Activated naive CD8-positive, alpha-beta T cell treated with anti-CD3 and anti-CD28 coated beads for 36 hours (primary cell): ENCODE measurements around the gene FIGN. TPM values are rescaled to one million over a fixed set of nuclear protein-coding genes. Genes with fewer than 3 reads are reported as not detected.

Experiments
- DNase-seq: peaks from one replicate; pipeline ENCODE4 v3.0.0; 2021
- H3K27ac Mint-ChIP-seq: one replicate; pipeline ENCODE4 v1.8.0; 2022; ENCODE audit warnings: mild to moderate bottlenecking, moderate library complexity, mixed read lengths
- H3K27me3 Mint-ChIP-seq: one replicate; pipeline ENCODE4 v1.8.0; 2022; ENCODE audit warnings: mild to moderate bottlenecking, mixed read lengths
- H3K36me3 Mint-ChIP-seq: one replicate; pipeline ENCODE4 v1.8.0; 2021; ENCODE audit warnings: mild to moderate bottlenecking, mixed read lengths
- H3K4me1 Mint-ChIP-seq: one replicate; pipeline ENCODE4 v1.8.0; 2021; ENCODE audit warnings: mixed read lengths
- H3K4me3 Mint-ChIP-seq: one replicate; pipeline ENCODE4 v1.8.0; 2022; ENCODE audit warnings: mild to moderate bottlenecking, moderate library complexity, mixed read lengths
- H3K9me3 Mint-ChIP-seq: one replicate; pipeline ENCODE4 v1.8.0; 2022; ENCODE audit warnings: mixed read lengths
- total RNA-seq, 2 experiments: library from RNA; stranded (reverse); gene quantifications; one replicate each; pipeline ENCODE4 v1.2.3, GENCODE V29; 2021

Gene FIGN, protein sequence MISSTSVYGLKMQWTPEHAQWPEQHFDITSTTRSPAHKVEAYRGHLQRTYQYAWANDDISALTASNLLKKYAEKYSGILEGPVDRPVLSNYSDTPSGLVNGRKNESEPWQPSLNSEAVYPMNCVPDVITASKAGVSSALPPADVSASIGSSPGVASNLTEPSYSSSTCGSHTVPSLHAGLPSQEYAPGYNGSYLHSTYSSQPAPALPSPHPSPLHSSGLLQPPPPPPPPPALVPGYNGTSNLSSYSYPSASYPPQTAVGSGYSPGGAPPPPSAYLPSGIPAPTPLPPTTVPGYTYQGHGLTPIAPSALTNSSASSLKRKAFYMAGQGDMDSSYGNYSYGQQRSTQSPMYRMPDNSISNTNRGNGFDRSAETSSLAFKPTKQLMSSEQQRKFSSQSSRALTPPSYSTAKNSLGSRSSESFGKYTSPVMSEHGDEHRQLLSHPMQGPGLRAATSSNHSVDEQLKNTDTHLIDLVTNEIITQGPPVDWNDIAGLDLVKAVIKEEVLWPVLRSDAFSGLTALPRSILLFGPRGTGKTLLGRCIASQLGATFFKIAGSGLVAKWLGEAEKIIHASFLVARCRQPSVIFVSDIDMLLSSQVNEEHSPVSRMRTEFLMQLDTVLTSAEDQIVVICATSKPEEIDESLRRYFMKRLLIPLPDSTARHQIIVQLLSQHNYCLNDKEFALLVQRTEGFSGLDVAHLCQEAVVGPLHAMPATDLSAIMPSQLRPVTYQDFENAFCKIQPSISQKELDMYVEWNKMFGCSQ
- not detected for total RNA-seq

DNA sequence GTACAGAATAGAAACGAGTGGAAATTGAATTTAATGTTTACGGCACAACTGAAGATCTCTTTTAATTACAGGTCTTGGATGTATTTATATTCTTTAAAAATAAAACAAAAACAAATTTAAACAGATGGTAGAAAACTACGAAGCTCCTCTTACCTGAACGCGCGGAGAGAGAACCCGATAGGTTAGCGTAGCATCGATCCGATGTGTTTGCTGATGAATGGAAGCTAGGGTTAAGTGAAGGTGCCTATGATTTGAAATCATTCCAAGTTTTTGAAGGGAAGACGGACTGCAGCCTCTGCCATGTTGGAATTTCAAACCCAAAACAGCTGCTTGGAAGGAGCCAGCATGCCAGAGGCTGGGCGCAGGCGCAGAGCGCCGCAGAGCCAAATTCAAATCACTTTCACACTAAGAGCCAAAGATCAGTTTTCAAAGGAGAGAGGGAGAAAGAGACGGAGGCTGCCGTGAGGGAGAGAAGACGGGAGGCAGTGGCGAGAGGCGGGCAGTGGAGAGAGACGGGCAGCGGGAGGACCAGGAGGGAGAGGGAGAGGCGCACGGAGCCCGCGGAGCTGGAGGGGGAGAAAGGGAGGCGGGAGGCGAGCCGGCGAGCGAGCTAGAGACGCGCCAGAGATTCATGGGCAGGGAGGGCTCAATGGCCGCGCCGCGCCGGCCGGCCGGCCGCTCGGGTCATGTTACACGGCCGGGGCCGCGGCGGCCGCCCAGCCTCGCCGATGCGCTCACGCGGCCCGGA, at the start of gene FIGN:
Gene FIGN, minus strand, starts transcription at position 324 of the 748 bp plus-strand sequence. CDS start 1,081 bp downstream, outside the sequence.
- peaks cover 2% of the 10 kb centered on the region for H3K4me1 Mint-ChIP-seq
- H3K4me3 Mint-ChIP-seq: peak within 1 kb of the TSS; percentile 8
- H3K9me3 Mint-ChIP-seq: no peaks in the 10 kb centered on the region
- H3K27ac Mint-ChIP-seq: no peak within 1 kb of the TSS
- peaks cover 1% of the 10 kb centered on the region for H3K36me3 Mint-ChIP-seq
- DNase-seq: peak; percentile 8
- peaks cover 43% of the 10 kb centered on the region for H3K27me3 Mint-ChIP-seq

DNA sequence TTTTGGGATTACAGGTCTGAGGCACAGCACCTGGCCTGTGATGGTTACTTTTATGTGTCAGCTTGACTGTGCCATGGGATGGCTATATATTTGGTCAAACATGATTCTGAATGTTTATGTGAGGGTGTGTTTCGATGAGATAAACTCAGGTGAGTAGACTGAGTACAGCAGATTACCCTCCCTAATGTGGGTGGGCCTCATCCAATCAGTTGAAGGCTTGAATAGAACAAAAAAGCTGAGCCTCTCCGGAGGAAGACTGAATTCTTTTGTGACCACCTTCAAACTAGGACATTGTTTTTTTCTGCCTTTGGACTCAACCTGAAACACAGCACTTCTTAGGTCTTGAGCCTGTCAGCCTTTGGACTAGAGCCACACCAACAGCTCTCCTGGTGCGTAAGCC, 49.4 kb upstream of the FIGN start:
- Mint-ChIP-seq H3K27ac (no peak overlapping the region), H3K27me3 (no peaks in the 10 kb centered on the region), H3K4me3 (no peak overlapping the region), H3K36me3 (no peaks in the 10 kb centered on the region), H3K4me1 (no peaks in the 10 kb centered on the region), H3K9me3 (no peaks in the 10 kb centered on the region)
- no peak for DNase-seq

DNA sequence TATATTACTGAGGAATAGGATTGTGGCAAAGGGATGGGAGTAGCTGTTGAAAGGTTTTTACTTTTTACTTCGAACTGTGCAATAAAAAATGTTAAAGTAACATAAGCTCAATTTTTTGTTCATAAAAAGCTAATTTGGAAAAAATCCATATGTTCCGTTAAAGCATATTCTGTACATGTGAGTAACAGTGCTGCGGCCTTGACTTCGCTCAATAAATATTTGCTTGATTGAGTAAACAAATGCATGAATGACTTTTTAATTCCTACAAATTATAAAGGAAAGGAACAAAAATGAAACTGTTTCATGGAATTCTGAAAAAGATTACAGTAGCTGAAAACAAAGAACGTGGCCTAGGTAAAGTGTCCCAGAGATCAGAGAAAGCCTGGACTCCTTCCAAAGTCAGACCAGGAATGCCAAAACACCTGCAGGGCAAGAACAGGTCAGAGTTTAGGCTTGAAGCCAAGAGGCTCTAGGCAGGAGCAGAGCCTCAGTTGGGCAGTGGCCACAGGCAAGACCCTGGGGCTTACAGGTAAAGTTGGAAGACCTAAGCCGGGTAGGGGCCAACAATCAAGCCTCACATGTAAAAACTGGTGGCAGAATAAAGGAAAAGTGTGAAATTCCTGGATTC, 44.3 kb upstream of the FIGN start:
- Mint-ChIP-seq H3K27ac (no peak overlapping the region), H3K36me3 (no peaks in the 10 kb centered on the region), H3K9me3 (peaks cover 2% of the 10 kb centered on the region), H3K27me3 (no peaks in the 10 kb centered on the region), H3K4me1 (no peaks in the 10 kb centered on the region), H3K4me3 (no peak overlapping the region)
- no peak for DNase-seq

DNA sequence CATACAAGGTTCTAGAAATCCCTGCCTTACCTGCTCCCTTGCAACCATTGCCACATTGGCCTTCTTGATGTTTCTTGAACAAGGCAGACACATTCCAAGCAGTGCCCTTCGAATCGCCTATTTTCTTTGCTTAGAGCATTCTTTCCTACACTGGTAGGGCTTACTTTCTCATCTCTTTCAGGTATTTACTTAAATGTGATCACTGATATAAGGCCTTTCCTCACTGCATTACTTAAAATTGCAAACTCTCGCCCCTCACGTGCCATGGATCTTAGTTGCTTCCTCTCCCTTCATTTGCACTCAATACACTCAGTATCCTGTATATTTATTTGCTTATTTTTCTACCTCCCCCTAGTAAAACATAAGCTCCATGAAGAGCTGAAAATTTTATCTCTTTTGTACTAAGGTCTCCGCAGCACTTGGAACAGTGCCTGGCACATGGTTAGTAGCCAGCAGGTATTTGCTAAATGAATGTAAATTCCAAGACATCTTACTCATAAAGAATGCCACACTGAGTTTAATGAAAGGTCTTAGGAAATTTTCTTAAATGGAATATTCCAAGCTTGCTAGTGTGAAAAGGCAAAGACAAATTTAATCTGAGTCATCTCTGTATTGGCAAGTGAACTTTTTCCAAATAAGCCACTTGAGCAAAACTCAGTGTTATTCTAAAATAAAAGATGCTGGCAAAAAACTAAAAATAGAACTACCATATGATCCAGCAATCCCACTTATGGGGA, 42.4 kb upstream of the FIGN start:
- H3K4me1 Mint-ChIP-seq: no peaks in the 10 kb centered on the region
- no peaks in the 10 kb centered on the region for H3K27me3 Mint-ChIP-seq
- no peak for DNase-seq
- no peak overlapping the region for H3K27ac Mint-ChIP-seq
- peaks cover 2% of the 10 kb centered on the region for H3K9me3 Mint-ChIP-seq
- no peak overlapping the region for H3K4me3 Mint-ChIP-seq
- no peaks in the 10 kb centered on the region for H3K36me3 Mint-ChIP-seq

DNA sequence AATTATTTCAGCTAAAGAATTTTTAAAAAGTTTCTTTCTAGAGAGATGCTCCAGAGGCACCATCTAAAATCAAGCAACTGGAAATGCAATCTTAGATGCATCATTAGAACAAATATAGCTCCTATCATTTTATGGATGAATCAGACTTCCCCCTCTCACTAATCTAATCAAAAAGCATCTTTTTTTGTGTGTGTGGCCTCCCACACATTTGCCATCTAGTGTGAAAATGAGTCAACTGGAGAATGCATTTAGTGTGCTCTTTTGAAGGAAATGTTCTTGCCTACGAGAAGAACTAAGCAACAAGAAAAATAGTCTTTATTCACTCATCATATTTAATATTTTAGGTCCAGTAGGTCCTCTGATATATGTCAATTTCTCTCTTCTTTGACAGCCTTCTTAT, 39.5 kb upstream of the FIGN start:
- Mint-ChIP-seq H3K9me3 (peaks cover 7% of the 10 kb centered on the region), H3K4me3 (no peak overlapping the region), H3K27me3 (no peaks in the 10 kb centered on the region), H3K4me1 (no peaks in the 10 kb centered on the region), H3K36me3 (no peaks in the 10 kb centered on the region), H3K27ac (no peak overlapping the region)
- DNase-seq: no peak

DNA sequence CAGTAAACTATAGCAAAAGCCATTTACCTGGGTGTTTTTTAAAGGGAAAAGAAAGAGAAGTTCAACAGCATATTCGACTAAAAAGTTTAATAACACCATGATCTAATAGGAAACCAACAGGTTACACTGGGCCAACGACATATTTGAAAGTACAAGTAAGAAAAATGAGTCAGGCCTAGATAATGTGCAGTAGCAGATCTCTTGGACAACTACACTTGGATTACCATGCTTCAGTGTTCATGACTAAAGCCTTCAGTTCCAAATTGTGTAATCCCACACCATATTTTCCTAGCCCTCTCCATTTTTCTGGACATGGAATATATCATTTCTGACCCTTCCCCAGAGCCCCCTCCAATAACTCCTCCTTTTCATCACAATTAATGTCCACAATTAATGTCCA, 39.1 kb upstream of the FIGN start:
- Mint-ChIP-seq H3K4me1 (no peaks in the 10 kb centered on the region), H3K4me3 (no peak overlapping the region), H3K27ac (no peak overlapping the region), H3K36me3 (no peaks in the 10 kb centered on the region), H3K9me3 (peaks cover 7% of the 10 kb centered on the region), H3K27me3 (no peaks in the 10 kb centered on the region)
- DNase-seq: no peak

DNA sequence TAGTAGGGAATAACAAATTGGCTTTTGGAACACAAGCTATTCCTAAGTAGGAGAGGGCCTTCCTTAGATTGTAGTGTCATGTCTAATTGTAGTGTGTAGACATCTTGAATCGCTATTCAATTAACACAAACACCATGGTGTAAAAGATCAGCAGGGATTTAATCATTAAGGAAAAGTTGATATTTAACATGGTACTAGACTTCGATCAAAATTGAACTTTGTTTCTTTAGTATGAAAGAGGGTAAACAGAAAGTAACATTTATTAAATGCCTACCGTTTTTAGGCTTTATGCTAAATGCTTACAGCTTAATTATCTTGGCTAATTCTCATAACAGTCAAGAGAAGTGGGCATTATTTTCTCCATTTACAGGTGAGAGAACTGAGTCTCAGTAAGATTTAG, 37.5 kb upstream of the FIGN start:
- Mint-ChIP-seq H3K4me1 (no peaks in the 10 kb centered on the region), H3K4me3 (no peak overlapping the region), H3K27me3 (no peaks in the 10 kb centered on the region), H3K9me3 (peaks cover 7% of the 10 kb centered on the region), H3K36me3 (no peaks in the 10 kb centered on the region), H3K27ac (no peak overlapping the region)
- DNase-seq: no peak

DNA sequence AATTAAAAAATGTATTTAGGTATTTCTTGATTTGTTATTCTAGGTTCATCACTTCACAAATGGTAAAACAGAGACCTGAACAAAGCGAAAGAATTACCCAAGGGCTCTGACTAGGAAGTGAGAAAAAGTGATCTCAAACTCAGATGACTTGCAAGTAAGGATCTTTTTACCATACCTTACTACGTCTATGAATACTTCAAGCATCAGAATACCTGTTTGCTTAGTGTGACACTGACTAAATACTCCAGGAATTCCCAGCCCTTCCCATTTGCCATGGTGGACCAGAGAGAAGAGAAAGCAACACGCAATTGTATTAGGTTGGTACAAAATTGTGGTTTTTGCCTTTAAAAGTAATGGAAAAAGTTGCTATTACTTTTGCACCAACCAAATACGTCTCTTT, 35.8 kb upstream of the FIGN start:
- no peak overlapping the region for H3K4me3 Mint-ChIP-seq
- H3K27ac Mint-ChIP-seq: no peak overlapping the region
- DNase-seq: no peak
- H3K4me1 Mint-ChIP-seq: no peaks in the 10 kb centered on the region
- H3K27me3 Mint-ChIP-seq: no peaks in the 10 kb centered on the region
- H3K9me3 Mint-ChIP-seq: peaks cover 7% of the 10 kb centered on the region
- H3K36me3 Mint-ChIP-seq: no peaks in the 10 kb centered on the region

DNA sequence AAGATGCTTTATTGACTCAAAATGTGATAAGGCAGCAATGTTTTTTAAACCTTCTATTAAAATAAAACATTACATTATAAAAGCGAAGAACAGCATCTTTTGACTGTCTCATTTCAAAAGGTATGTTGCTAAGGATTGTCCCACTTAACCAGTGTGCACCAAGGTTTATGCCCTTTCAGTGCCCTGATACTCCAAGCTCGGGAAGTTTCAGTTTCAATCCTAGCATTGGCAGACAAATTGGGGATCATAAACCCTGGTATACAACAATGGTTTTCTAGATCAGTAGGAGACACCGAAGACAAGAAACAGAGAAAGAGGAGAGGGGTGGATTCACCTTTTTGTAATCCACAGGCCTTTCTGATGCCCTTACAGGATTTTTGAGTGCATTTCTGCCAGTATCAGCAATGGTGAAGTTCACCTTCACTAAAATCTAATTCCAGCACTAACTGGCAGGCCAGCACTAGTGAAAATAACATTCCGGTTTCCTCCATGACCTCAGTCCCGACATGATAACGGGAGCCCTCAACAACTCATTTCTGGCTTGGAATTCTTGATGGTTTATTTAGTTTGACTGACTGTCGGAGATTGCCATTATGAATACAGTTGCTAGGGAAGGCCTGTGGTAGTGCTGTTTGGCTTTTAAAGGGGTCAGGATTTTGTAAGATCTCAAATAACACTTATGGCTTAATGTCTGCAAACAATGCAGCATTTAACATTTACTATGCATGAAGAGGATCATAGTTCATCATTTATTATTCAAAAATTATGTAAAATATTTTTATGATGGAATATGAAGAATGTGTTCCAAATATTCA, 33.3 kb upstream of the FIGN start:
- Mint-ChIP-seq H3K27me3 (no peaks in the 10 kb centered on the region), H3K4me1 (no peaks in the 10 kb centered on the region), H3K4me3 (no peak overlapping the region), H3K36me3 (no peaks in the 10 kb centered on the region), H3K9me3 (peaks cover 5% of the 10 kb centered on the region), H3K27ac (no peak overlapping the region)
- no peak for DNase-seq

DNA sequence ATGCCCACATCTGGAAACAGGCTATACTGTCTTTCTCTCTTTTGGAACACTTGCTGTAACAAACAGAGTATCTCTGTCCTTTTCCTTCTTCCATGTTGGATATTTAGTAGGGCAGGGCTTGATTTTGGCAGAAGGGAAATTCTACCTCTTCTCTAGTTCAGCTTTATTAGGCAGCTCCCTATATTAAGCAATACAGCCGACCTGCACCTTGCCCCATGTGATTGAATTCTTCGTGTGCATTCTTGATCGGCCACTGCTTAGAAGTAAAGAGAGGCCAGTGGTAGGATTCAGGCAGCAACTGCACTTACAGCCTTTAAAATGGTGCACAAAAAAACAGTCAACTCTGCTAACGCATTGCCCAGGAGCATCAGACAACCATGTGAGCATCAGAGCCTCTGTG, 31.3 kb upstream of the FIGN start:
- no peaks in the 10 kb centered on the region for H3K36me3 Mint-ChIP-seq
- H3K9me3 Mint-ChIP-seq: peaks cover 4% of the 10 kb centered on the region
- H3K4me1 Mint-ChIP-seq: no peaks in the 10 kb centered on the region
- no peak for DNase-seq
- H3K27me3 Mint-ChIP-seq: no peaks in the 10 kb centered on the region
- no peak overlapping the region for H3K4me3 Mint-ChIP-seq
- H3K27ac Mint-ChIP-seq: no peak overlapping the region

DNA sequence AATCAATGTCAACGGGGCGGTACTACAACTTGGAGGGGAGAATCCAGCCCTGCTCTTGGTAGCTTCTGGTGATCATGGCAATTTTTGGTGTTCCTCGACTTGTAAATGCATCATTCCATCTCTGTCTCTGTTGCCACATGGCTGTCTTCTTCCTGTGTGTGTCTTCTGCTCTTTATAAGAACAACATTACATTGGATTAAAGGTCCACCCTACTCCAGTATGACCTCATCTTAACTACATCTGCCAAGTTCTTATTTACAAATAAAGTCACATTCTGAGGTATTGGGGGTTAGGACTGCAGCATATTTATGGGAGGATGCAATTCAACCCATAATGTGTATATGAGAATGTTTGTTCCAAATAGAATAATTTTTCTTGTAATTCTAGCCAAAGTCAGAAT, 28.8 kb upstream of the FIGN start:
- H3K36me3 Mint-ChIP-seq: no peaks in the 10 kb centered on the region

DNA sequence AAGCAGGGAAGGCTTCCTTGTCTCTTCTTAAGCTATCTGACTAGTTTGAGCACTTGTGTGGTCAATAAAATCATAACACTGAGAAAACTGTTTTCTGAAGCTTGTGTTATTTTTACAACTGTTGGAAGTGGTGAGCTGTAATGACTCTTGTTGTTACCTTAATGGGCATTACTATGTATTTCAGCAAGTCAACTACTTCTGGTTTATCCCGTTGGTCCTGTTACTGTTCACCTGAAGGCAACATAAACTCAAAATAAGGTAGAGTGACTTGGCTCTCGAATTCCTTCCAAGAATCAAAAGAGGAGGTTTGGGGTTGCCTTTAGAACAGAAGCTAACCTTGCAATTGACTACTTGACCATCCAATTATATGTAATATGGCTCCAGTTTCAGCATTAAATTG, 23.2 kb upstream of the FIGN start:
- no peak overlapping the region for H3K4me3 Mint-ChIP-seq
- no peaks in the 10 kb centered on the region for H3K27me3 Mint-ChIP-seq
- no peaks in the 10 kb centered on the region for H3K36me3 Mint-ChIP-seq
- no peak overlapping the region for H3K27ac Mint-ChIP-seq
- H3K9me3 Mint-ChIP-seq: peaks cover 6% of the 10 kb centered on the region
- no peak for DNase-seq
- no peaks in the 10 kb centered on the region for H3K4me1 Mint-ChIP-seq

More for the DNA sequence above, 28.8 kb upstream of the FIGN start:
- Mint-ChIP-seq H3K9me3 (peaks cover 1% of the 10 kb centered on the region), H3K27ac (no peak overlapping the region), H3K4me3 (no peak overlapping the region), H3K27me3 (no peaks in the 10 kb centered on the region), H3K4me1 (no peaks in the 10 kb centered on the region)
- no peak for DNase-seq

DNA sequence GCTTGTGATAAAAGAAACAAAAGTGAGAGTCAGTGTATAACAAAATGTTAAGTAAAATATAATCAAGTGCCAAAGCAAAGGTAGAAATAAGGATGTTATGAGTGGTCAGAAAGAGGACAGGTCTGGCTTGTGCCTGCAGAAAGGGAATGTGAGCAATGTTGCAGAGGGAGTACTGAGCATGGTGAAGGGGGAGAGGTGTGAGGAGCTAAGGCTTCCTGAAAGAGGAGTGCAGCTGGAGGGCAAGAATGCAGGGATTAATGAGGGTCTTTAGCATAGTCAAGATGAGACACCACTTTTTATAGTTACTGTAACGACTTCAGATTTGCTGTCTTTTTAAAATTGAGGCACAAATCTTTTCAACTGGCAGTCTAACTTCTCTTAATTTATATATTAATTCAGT, 22.0 kb upstream of the FIGN start:
- Mint-ChIP-seq H3K27ac (no peak overlapping the region), H3K36me3 (no peaks in the 10 kb centered on the region), H3K4me1 (no peaks in the 10 kb centered on the region), H3K4me3 (no peak overlapping the region), H3K27me3 (no peaks in the 10 kb centered on the region), H3K9me3 (peaks cover 5% of the 10 kb centered on the region)
- no peak for DNase-seq

DNA sequence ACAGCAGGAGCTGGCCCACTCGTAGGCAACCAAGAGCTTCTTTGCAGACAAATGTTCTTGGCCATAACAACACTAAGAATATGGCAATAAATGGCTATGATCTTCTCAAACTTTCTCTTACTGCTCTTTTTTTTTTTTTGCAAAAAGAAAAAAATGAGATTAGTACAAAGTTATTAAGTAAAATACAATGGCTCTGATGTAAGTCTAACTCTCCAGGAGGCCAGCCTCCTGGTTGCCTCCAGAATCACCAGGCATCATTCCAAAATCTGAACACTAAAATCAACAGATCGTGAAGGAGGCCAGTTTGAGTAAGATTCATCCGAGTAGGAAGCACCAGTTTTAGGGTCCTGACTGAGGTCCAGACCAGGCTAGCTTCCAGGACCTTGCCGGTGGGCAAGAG, 20.8 kb upstream of the FIGN start:
- H3K4me3 Mint-ChIP-seq: no peak overlapping the region
- no peak overlapping the region for H3K27ac Mint-ChIP-seq

More for the DNA sequence above, 20.8 kb upstream of the FIGN start:
- Mint-ChIP-seq H3K27me3 (no peaks in the 10 kb centered on the region), H3K4me1 (no peaks in the 10 kb centered on the region), H3K36me3 (no peaks in the 10 kb centered on the region), H3K9me3 (peaks cover 5% of the 10 kb centered on the region)
- DNase-seq: no peak
